GM23338 (cell line): ENCODE results near the gene TCTN3.
"Not testable (repeated sequence)": the region's sequence is repeated elsewhere in the genome, so short reads cannot be mapped to it uniquely, and the experiment has no call there.

Experiments
- EZH2 ChIP-seq: fragments of 200-600 bp; sonication (generic); IDR thresholded peaks from one replicate; pipeline ENCODE4 v1.8.0; 2017; ENCODE audit warnings: antibody characterized with exemption, mild to moderate bottlenecking, low read depth; ENCODE audit not compliant: unreplicated experiment
- EZH2phosphoT487 ChIP-seq: fragments of 200-600 bp; sonication (generic); IDR thresholded peaks from one replicate; pipeline ENCODE4 v1.8.1; 2018; ENCODE audit warnings: antibody characterized with exemption; ENCODE audit not compliant: unreplicated experiment
- POLR2AphosphoS5 ChIP-seq: IDR thresholded peaks from 2 replicates; pipeline ENCODE4 v1.6.1; 2016; ENCODE audit warnings: antibody characterized with exemption, low read depth
- TF ChIP-seq, protein P1 (sequence below), 2 experiments: fragments of 200-600 bp in 1 of 2; sonication (generic) in 1 of 2; conservative IDR thresholded peaks; 2 replicates each; pipeline versions ENCODE4 v1.5.1 to v1.6.1; 2016 to 2017; ENCODE audit warnings: antibody characterized with exemption in 2 of 2, low read depth in 2 of 2, mild to moderate bottlenecking in 2 of 2, moderate library complexity in 1 of 2
- TF ChIP-seq, protein P2 (sequence below): IDR thresholded peaks from one replicate; pipeline ENCODE4 v1.6.1; 2018; ENCODE audit warnings: antibody characterized with exemption; ENCODE audit not compliant: unreplicated experiment

DNA sequence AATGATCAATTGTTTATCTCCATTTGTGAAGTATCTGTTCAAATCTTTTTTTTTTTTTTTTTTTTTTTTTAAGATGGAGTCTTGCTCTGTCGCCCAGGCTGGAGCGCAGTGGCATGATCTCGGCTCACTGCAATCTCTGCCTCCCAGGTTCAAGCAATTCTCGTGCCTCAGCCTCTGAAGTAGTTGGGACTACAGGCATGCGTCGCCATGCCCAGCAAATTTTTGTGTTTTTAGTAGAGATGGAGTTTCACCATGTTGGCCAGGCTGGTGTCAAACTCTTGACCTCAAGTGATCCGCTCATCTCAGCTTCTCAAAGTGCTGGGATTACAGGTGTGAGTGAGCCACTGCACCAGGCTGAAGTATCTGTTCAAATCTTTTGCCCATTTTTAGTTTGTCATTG lies 21.1 kb downstream of the TCTN3 start:
- TF ChIP-seq POLR2AphosphoS5, EZH2, EZH2phosphoT487: not testable (repeated sequence)
- TF ChIP-seq, protein P1, sequence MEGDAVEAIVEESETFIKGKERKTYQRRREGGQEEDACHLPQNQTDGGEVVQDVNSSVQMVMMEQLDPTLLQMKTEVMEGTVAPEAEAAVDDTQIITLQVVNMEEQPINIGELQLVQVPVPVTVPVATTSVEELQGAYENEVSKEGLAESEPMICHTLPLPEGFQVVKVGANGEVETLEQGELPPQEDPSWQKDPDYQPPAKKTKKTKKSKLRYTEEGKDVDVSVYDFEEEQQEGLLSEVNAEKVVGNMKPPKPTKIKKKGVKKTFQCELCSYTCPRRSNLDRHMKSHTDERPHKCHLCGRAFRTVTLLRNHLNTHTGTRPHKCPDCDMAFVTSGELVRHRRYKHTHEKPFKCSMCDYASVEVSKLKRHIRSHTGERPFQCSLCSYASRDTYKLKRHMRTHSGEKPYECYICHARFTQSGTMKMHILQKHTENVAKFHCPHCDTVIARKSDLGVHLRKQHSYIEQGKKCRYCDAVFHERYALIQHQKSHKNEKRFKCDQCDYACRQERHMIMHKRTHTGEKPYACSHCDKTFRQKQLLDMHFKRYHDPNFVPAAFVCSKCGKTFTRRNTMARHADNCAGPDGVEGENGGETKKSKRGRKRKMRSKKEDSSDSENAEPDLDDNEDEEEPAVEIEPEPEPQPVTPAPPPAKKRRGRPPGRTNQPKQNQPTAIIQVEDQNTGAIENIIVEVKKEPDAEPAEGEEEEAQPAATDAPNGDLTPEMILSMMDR (conservative IDR thresholded peaks at IDR 0.05; ENCODE audit: low read depth in 2 of 2): not testable (repeated sequence)
- TF ChIP-seq, protein P2, sequence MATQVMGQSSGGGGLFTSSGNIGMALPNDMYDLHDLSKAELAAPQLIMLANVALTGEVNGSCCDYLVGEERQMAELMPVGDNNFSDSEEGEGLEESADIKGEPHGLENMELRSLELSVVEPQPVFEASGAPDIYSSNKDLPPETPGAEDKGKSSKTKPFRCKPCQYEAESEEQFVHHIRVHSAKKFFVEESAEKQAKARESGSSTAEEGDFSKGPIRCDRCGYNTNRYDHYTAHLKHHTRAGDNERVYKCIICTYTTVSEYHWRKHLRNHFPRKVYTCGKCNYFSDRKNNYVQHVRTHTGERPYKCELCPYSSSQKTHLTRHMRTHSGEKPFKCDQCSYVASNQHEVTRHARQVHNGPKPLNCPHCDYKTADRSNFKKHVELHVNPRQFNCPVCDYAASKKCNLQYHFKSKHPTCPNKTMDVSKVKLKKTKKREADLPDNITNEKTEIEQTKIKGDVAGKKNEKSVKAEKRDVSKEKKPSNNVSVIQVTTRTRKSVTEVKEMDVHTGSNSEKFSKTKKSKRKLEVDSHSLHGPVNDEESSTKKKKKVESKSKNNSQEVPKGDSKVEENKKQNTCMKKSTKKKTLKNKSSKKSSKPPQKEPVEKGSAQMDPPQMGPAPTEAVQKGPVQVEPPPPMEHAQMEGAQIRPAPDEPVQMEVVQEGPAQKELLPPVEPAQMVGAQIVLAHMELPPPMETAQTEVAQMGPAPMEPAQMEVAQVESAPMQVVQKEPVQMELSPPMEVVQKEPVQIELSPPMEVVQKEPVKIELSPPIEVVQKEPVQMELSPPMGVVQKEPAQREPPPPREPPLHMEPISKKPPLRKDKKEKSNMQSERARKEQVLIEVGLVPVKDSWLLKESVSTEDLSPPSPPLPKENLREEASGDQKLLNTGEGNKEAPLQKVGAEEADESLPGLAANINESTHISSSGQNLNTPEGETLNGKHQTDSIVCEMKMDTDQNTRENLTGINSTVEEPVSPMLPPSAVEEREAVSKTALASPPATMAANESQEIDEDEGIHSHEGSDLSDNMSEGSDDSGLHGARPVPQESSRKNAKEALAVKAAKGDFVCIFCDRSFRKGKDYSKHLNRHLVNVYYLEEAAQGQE: not testable (repeated sequence)
